Spleen (tissue), 11 donors: Measurements from ENCODE around the gene MYO5A. TPM values are rescaled to one million over a fixed set of nuclear protein-coding genes. Genes with fewer than 3 reads are reported as not detected.
"Not testable (repeated sequence)": the region's sequence is repeated elsewhere in the genome, so short reads cannot be mapped to it uniquely, and the experiment has no call there.

ENCODE experiments used
- DNase-seq: peaks from one replicate; pipeline ENCODE4 v3.0.0-alpha.2; 2020
- H3K27ac ChIP-seq, 8 donors: fragments of 200-600 bp; sonication (generic) in 7 of 8; 1 replicate in 4 of 8; 2 replicates in 4 of 8; pipeline versions ENCODE4 v1.5.0 to v1.8.0; 2016 to 2021; ENCODE audit warnings: inconsistent platforms in 4 of 8, mild to moderate bottlenecking in 4 of 8, moderate library complexity in 1 of 8
- H3K27me3 ChIP-seq, 7 donors: fragments of 200-600 bp; sonication (generic) in 6 of 7; replicated peaks in 1 of 7; 1 replicate in 4 of 7; 2 replicates in 3 of 7; pipeline versions ENCODE4 v1.5.0 to v1.8.0; 2016 to 2021; ENCODE audit warnings: inconsistent platforms in 3 of 7, mild to moderate bottlenecking in 1 of 7
- H3K36me3 ChIP-seq, 6 donors: fragments of 200-600 bp; sonication (generic) in 5 of 6; 1 replicate in 4 of 6; 2 replicates in 2 of 6; pipeline versions ENCODE4 v1.5.0 to v1.8.0; 2016 to 2021; ENCODE audit warnings: inconsistent platforms in 2 of 6
- H3K4me1 ChIP-seq, 6 donors: fragments of 200-600 bp; sonication (generic) in 5 of 6; 1 replicate in 3 of 6; 2 replicates in 3 of 6; pipeline versions ENCODE4 v1.5.0 to v1.8.0; 2016 to 2021; ENCODE audit warnings: inconsistent platforms in 3 of 6
- H3K4me3 ChIP-seq, 8 donors: fragments of 200-600 bp; sonication (generic) in 7 of 8; 1 replicate in 4 of 8; 2 replicates in 4 of 8; pipeline versions ENCODE4 v1.5.0 to v1.8.0; 2016 to 2021; ENCODE audit warnings: inconsistent platforms in 4 of 8, mild to moderate bottlenecking in 4 of 8, moderate library complexity in 2 of 8
- H3K9me3 ChIP-seq, 8 donors: fragments of 200-600 bp; sonication (generic) in 7 of 8; 1 replicate in 4 of 8; 2 replicates in 4 of 8; pipeline versions ENCODE4 v1.5.0 to v1.8.0; 2016 to 2021; ENCODE audit warnings: inconsistent platforms in 4 of 8
- CTCF ChIP-seq, 11 experiments: fragments of 200-600 bp in 7 of 11; fragments of 450-650 bp in 4 of 11; sonication (generic) in 4 of 11; IDR thresholded peaks in 8 of 11; conservative IDR thresholded peaks in 3 of 11; 1 replicate in 7 of 11; 2 replicates in 4 of 11; pipeline versions ENCODE4 v1.4.0 to v1.8.0; 2016 to 2021; ENCODE audit warnings: antibody characterized with exemption in 11 of 11, inconsistent platforms in 4 of 11, mild to moderate bottlenecking in 1 of 11
- POLR2A ChIP-seq, 3 donors: fragments of 450-650 bp; IDR thresholded peaks; one replicate each; pipeline ENCODE4 v1.5.1; 2017; ENCODE audit warnings: antibody characterized with exemption in 3 of 3, mild to moderate bottlenecking in 1 of 3
- POLR2AphosphoS5 ChIP-seq, 3 donors: sonication (generic); formaldehyde crosslinking; IDR thresholded peaks; one replicate each; pipeline ENCODE4 v1.5.1; 2017; ENCODE audit warnings: antibody characterized with exemption in 3 of 3
- WGBS, 5 donors: extraction: QIAGEN DNeasy Blood & Tissue Kit in 3 of 5; methylation state at CpG; one replicate each; pipeline versions ENCODE4 v1.1.5 to v1.1.7; 2013 to 2018; 5-methylcytosine and 5-hydroxymethylcytosine counted together
- intact Hi-C: fragments of 100-400 bp; cut with DNase I; formaldehyde crosslinking; loops from one replicate; pipeline ENCODE4 v1.15.0; 2023; ENCODE audit warnings: low total_unique reads
- polyA plus RNA-seq, 3 donors: library from polyadenylated mRNA; stranded (reverse); fragments of 200-250 nt; gene quantifications; one replicate each; pipeline ENCODE4 v1.2.1, GENCODE V29; 2013
- total RNA-seq, 7 donors: library from RNA; depleted of rRNA in 3 of 7; stranded (reverse); fragments of >200 nt in 3 of 7; fragmentation: NEBNext Ultra II Directional in 4 of 7; extraction: Animal tissue kit (Norgen Biotek cat#: 25700) in 4 of 7; gene quantifications; one replicate each; pipeline versions ENCODE4 v1.1.0 to v1.2.1, GENCODE V29; 2016 to 2021
- donor health status: healthy with polysubstance abuse.
- donor health status: DM: no; HTN: no; CAD: no; lungs with moderate emphysema.
- donor health status: DM: no; HTN: no; CAD: no.
- donor health status: Bipolar disorder and iron deficiency.
- donor health status: healthy.
- donor health status: DM: no; HTN: no; CAD: no.
- donor health status: DM: yes; HTN: yes; CAD: no.

The MYO5A gene
- total and polyA plus RNA-seq, 10 donors: 4.7 to 48.3 (median 35.4) TPM

GRCh38 chr15:52491472-52491871 is 37.2 kb downstream of the MYO5A start:
- H3K27ac ChIP-seq: no peak overlapping the region
- 81 to 95% (median 91%) methylated on average over 4 of the region's 4 CpGs for WGBS, 5 donors
- intact Hi-C loops: no loop called here

GRCh38 chr15:52489430-52489829 is 39.2 kb downstream of the MYO5A start:
- H3K9me3 ChIP-seq, DNase-seq, H3K36me3 ChIP-seq, H3K4me3 ChIP-seq, intact Hi-C loops, H3K27me3 ChIP-seq: not testable (repeated sequence)
- Histone ChIP-seq H3K27ac (peak overlapping the region in 2 of 8 donors; percentile 3 to 75), H3K4me1 (peaks cover 0 to 51% (median 18%) of the 10 kb centered on the region in 6 donors)
- WGBS, 5 donors: 78 to 92% (median 84%) methylated on average over 4 of the region's 4 CpGs

More at GRCh38 chr15:52491472-52491871, 37.2 kb downstream of the MYO5A start:
- Histone ChIP-seq H3K4me1 (peaks cover 0 to 50% (median 20%) of the 10 kb centered on the region in 6 donors), H3K27me3 (no peaks in the 10 kb centered on the region), H3K9me3 (no peaks in the 10 kb centered on the region), H3K4me3 (no peak overlapping the region), H3K36me3 (no peaks in the 10 kb centered on the region)
- no peak for DNase-seq
- no peak for TF ChIP-seq POLR2A (IDR thresholded peaks at IDR 0.05)
- TF ChIP-seq POLR2AphosphoS5 (IDR thresholded peaks at IDR 0.05): no peak
- no peak for TF ChIP-seq CTCF (IDR thresholded peaks at IDR 0.05 in 8 of 11, conservative IDR thresholded peaks at IDR 0.05 in 3 of 11)

- peaks cover 0 to 57% (median 22%) of the 10 kb centered on the region in 6 donors for H3K4me1 ChIP-seq
- DNase-seq: no peak
- H3K9me3 ChIP-seq: no peaks in the 10 kb centered on the region
- intact Hi-C loops: no loop called here
- TF ChIP-seq CTCF (IDR thresholded peaks at IDR 0.05 in 8 of 11, conservative IDR thresholded peaks at IDR 0.05 in 3 of 11) (no peak), POLR2AphosphoS5 (IDR thresholded peaks at IDR 0.05) (no peak), POLR2A (IDR thresholded peaks at IDR 0.05) (no peak)
- no peak overlapping the region for H3K4me3 ChIP-seq
- peak overlapping the region in 2 of 8 donors; percentile 3 to 75 for H3K27ac ChIP-seq
- H3K36me3 ChIP-seq: no peaks in the 10 kb centered on the region
- 48 to 86% (median 81%) methylated on average over 2 of the region's 2 CpGs for WGBS, 5 donors
- H3K27me3 ChIP-seq: no peaks in the 10 kb centered on the region
Measured at GRCh38 chr15:52488830-52489229, 39.9 kb downstream of the MYO5A start.

- Histone ChIP-seq H3K27ac (no peak overlapping the region), H3K4me1 (peaks cover 4 to 82% (median 45%) of the 10 kb centered on the region in 6 donors), H3K36me3 (no peaks in the 10 kb centered on the region), H3K9me3 (no peaks in the 10 kb centered on the region), H3K27me3 (no peaks in the 10 kb centered on the region), H3K4me3 (no peak overlapping the region)
- no peak for DNase-seq
- intact Hi-C loops: no loop called here
- 69 to 80% (median 79%) methylated on average over 11 of the region's 11 CpGs for WGBS, 5 donors
- TF ChIP-seq POLR2A (IDR thresholded peaks at IDR 0.05) (no peak), CTCF (IDR thresholded peaks at IDR 0.05 in 8 of 11, conservative IDR thresholded peaks at IDR 0.05 in 3 of 11) (no peak), POLR2AphosphoS5 (IDR thresholded peaks at IDR 0.05) (no peak)
Measured at GRCh38 chr15:52486003-52486996, 42.4 kb downstream of the MYO5A start.
